K562 (cell line): ENCODE data around the gene RHOA.

Source experiments
- FIP1L1 ChIP-seq: fragments of 200-400 bp; formaldehyde crosslinking; IDR thresholded peaks from 2 replicates; pipeline ENCODE4 v1.6.1; 2018; ENCODE audit warnings: mild to moderate bottlenecking, low read depth, low read length; ENCODE audit not compliant: poor library complexity, severe bottlenecking
- FOS ChIP-seq: IDR thresholded peaks from 3 replicates; pipeline ENCODE4 v1.6.1; 2011; ENCODE audit not compliant: insufficient read length; ENCODE audit errors: extremely low read depth
- HNRNPH1 ChIP-seq: fragments of 200-400 bp; formaldehyde crosslinking; optimal IDR thresholded peaks from 2 replicates; pipeline ENCODE3; 2017; ENCODE audit warnings: low read depth, mild to moderate bottlenecking, low read length, moderate library complexity
- IFI16 ChIP-seq: fragments of 250-450 bp; sonication (Bioruptor Pico); IDR thresholded peaks from 2 replicates; pipeline ENCODE4 v2.1.2; 2022; ENCODE audit warnings: mild to moderate bottlenecking, inconsistent platforms
- KAT2B ChIP-seq: IDR thresholded peaks from one replicate; pipeline ENCODE4 v1.6.1; 2012; ENCODE audit warnings: low read depth, mild to moderate bottlenecking, control low read depth, inconsistent platforms, low read length, moderate library complexity
- KDM1A ChIP-seq, 2 experiments: fragments of 450-650 bp; IDR thresholded peaks; 2 replicates each; pipeline ENCODE4 v1.6.1; 2016; ENCODE audit warnings: mild to moderate bottlenecking in 2 of 2
- NCOA1 ChIP-seq: fragments of 450-650 bp; IDR thresholded peaks from 2 replicates; pipeline ENCODE4 v1.6.1; 2016; ENCODE audit warnings: low read depth
- TAF1 ChIP-seq: IDR thresholded peaks from 2 replicates; pipeline ENCODE4 v1.6.1; 2011; ENCODE audit warnings: mild to moderate bottlenecking, low read length, moderate library complexity; ENCODE audit not compliant: insufficient read depth, control insufficient read depth, severe bottlenecking; ENCODE audit errors: extremely low read depth
- ZNF146 ChIP-seq: IDR thresholded peaks from one replicate; pipeline ENCODE4 v1.6.1; 2018; ENCODE audit warnings: missing compliant biosample characterization; ENCODE audit not compliant: unreplicated experiment
- TF ChIP-seq, protein P1 (sequence below), 3 experiments: IDR thresholded peaks in 2 of 3; conservative IDR thresholded peaks in 1 of 3; 2 replicates each; pipeline ENCODE4 v1.5.1; 2011 to 2012; ENCODE audit warnings: low read length in 3 of 3, mild to moderate bottlenecking in 3 of 3, control low read depth in 2 of 3, improper control_type of control experiment in 1 of 3, inconsistent platforms in 1 of 3, low read depth in 1 of 3, mixed read lengths in 1 of 3, moderate library complexity in 1 of 3; ENCODE audit not compliant: insufficient read depth in 2 of 3
- TF ChIP-seq, protein P2 (sequence below): fragments of 250-450 bp; sonication (Bioruptor Pico); IDR thresholded peaks from 2 replicates; pipeline ENCODE4 v1.4.0; 2020; ENCODE audit warnings: mild to moderate bottlenecking, moderate library complexity
- TF ChIP-seq, protein P3 (sequence below): sonication (generic); formaldehyde crosslinking; IDR thresholded peaks from 2 replicates; pipeline ENCODE4 v1.9.0; 2022; ENCODE audit warnings: mild to moderate bottlenecking, missing genetic modification reagents
- TF ChIP-seq, protein P4 (sequence below): fragments of 250-450 bp; sonication (Bioruptor Pico); IDR thresholded peaks from 2 replicates; pipeline ENCODE4 v1.9.0; 2021; ENCODE audit warnings: mild to moderate bottlenecking, inconsistent platforms
- TF ChIP-seq, protein P5 (sequence below): sonication (generic); formaldehyde crosslinking; IDR thresholded peaks from 2 replicates; pipeline ENCODE4 v1.8.0; 2022; ENCODE audit warnings: missing genetic modification reagents, mild to moderate bottlenecking, moderate library complexity, borderline replicate concordance

DNA sequence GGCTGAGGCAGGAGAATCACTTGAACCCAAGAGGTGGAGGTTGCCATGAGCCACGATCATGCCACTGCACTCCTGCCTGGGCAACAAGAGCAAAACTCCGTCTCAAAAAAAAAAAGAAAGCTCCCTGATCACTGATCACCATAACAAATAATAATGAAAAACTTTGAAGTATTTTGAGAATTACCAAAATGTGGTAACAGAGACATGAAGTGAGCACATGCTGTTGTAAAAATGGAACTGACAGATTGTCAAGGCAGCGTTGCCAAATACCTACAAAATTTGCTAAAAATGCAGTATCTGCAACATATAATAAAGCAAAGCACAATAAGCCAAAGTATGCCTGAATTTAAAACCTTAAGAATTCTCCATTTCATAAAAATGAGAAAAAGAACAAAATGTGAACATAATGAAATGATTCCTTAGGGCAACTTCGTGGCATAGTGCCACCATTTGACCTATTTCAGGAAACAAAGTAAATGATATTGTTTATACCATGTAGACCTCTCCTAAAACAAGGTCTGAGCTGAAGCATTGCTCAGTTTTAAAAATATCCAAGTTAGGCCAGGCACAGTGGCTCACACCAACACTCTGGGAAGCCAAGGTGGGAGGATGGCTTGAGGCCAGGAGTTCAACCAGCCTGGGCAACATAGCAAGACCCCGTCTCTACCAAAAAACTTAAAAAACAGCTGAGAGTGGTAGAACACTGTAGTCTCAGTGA, 77.7 kb downstream of the RHOA start:
- TF ChIP-seq, protein P1, sequence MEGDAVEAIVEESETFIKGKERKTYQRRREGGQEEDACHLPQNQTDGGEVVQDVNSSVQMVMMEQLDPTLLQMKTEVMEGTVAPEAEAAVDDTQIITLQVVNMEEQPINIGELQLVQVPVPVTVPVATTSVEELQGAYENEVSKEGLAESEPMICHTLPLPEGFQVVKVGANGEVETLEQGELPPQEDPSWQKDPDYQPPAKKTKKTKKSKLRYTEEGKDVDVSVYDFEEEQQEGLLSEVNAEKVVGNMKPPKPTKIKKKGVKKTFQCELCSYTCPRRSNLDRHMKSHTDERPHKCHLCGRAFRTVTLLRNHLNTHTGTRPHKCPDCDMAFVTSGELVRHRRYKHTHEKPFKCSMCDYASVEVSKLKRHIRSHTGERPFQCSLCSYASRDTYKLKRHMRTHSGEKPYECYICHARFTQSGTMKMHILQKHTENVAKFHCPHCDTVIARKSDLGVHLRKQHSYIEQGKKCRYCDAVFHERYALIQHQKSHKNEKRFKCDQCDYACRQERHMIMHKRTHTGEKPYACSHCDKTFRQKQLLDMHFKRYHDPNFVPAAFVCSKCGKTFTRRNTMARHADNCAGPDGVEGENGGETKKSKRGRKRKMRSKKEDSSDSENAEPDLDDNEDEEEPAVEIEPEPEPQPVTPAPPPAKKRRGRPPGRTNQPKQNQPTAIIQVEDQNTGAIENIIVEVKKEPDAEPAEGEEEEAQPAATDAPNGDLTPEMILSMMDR (IDR thresholded peaks at IDR 0.05 in 2 of 3, conservative IDR thresholded peaks at IDR 0.05 in 1 of 3; ENCODE audit: insufficient read depth in 2 of 3, low read depth in 1 of 3, low read length in 3 of 3) = no peak
- TF ChIP-seq, protein P2, sequence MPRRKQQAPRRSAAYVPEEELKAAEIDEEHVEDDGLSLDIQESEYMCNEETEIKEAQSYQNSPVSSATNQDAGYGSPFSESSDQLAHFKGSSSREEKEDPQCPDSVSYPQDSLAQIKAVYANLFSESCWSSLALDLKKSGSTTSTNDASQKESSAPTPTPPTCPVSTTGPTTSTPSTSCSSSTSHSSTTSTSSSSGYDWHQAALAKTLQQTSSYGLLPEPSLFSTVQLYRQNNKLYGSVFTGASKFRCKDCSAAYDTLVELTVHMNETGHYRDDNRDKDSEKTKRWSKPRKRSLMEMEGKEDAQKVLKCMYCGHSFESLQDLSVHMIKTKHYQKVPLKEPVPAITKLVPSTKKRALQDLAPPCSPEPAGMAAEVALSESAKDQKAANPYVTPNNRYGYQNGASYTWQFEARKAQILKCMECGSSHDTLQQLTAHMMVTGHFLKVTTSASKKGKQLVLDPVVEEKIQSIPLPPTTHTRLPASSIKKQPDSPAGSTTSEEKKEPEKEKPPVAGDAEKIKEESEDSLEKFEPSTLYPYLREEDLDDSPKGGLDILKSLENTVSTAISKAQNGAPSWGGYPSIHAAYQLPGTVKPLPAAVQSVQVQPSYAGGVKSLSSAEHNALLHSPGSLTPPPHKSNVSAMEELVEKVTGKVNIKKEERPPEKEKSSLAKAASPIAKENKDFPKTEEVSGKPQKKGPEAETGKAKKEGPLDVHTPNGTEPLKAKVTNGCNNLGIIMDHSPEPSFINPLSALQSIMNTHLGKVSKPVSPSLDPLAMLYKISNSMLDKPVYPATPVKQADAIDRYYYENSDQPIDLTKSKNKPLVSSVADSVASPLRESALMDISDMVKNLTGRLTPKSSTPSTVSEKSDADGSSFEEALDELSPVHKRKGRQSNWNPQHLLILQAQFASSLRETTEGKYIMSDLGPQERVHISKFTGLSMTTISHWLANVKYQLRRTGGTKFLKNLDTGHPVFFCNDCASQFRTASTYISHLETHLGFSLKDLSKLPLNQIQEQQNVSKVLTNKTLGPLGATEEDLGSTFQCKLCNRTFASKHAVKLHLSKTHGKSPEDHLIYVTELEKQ (CRISPR knock-in tag) = no peak
- TF ChIP-seq KAT2B (no peak), NCOA1 (no peak), FOS (no peak), FIP1L1 (no peak), IFI16 (CRISPR knock-in tag) (no peak), KDM1A (IDR thresholded peaks at IDR 0.05) (no peak), TAF1 (no peak), ZNF146 (CRISPR knock-in tag) (no peak), HNRNPH1 (no peak)
- TF ChIP-seq, protein P3, sequence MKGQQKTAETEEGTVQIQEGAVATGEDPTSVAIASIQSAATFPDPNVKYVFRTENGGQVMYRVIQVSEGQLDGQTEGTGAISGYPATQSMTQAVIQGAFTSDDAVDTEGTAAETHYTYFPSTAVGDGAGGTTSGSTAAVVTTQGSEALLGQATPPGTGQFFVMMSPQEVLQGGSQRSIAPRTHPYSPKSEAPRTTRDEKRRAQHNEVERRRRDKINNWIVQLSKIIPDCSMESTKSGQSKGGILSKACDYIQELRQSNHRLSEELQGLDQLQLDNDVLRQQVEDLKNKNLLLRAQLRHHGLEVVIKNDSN = no peak
- TF ChIP-seq, protein P4, sequence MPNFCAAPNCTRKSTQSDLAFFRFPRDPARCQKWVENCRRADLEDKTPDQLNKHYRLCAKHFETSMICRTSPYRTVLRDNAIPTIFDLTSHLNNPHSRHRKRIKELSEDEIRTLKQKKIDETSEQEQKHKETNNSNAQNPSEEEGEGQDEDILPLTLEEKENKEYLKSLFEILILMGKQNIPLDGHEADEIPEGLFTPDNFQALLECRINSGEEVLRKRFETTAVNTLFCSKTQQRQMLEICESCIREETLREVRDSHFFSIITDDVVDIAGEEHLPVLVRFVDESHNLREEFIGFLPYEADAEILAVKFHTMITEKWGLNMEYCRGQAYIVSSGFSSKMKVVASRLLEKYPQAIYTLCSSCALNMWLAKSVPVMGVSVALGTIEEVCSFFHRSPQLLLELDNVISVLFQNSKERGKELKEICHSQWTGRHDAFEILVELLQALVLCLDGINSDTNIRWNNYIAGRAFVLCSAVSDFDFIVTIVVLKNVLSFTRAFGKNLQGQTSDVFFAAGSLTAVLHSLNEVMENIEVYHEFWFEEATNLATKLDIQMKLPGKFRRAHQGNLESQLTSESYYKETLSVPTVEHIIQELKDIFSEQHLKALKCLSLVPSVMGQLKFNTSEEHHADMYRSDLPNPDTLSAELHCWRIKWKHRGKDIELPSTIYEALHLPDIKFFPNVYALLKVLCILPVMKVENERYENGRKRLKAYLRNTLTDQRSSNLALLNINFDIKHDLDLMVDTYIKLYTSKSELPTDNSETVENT (CRISPR knock-in tag) = no peak
- TF ChIP-seq, protein P5, sequence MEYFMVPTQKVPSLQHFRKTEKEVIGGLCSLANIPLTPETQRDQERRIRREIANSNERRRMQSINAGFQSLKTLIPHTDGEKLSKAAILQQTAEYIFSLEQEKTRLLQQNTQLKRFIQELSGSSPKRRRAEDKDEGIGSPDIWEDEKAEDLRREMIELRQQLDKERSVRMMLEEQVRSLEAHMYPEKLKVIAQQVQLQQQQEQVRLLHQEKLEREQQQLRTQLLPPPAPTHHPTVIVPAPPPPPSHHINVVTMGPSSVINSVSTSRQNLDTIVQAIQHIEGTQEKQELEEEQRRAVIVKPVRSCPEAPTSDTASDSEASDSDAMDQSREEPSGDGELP (CRISPR knock-in tag) = no peak
